ENCODE results near the gene RXRA. TPM values are rescaled to one million over a fixed set of nuclear protein-coding genes. Genes with fewer than 3 reads are reported as not detected.

The RXRA gene
- total and polyA plus RNA-seq, 2 of the 13 experiments (the other 11 are each of a cell fraction or from before 2014, with no cell fraction given), result 18.9 to 29.2 TPM

GRCh38 chr9:134379831-134380365, 53.6 kb downstream of the RXRA start:
- intact Hi-C loops (cut with micrococcal nuclease; ENCODE audit: unreplicated experiment) (loop anchor here (10.0 kb wide), 1 partner anchor 55 kb away; no protein-coding TSS in a partner anchor), in situ Hi-C loops (cut with HindIII; ENCODE audit: extremely low pct_ligation_motif_present, low pct_unique_long_range_greater_than_20kb) (no loop called here)
- no TSS peak for BruUV-seq (replicated peaks)
- no peak for DNase-seq (ENCODE audit: low spot score)
- CTCF ChIA-PET (ENCODE audit: low intra/inter-chr PET ratio, low total read pairs), result no interaction called here
- no peaks in the 10 kb centered on the region for H3K9me3 ChIP-seq (ENCODE audit: low read length)
- no peak overlapping the region for H3K4me2 ChIP-seq (ENCODE audit: low read depth, low read length)
- H3K9ac ChIP-seq (ENCODE audit: insufficient read depth, low read depth, low read length), result no peak overlapping the region
- no peak overlapping the region for H3K4me3 ChIP-seq (replicated peaks in 1 of 3; ENCODE audit: insufficient read depth in 1 of 3, low read depth in 2 of 3, low read length in 3 of 3)
- peaks cover 61% of the 10 kb centered on the region for H3K4me1 ChIP-seq (ENCODE audit: insufficient read depth, low read length)
- no peaks in the 10 kb centered on the region for H3K27me3 ChIP-seq (ENCODE audit: control insufficient read depth in 1 of 2, insufficient read depth in 2 of 2, low read length in 2 of 2)
- ATAC-seq, result no peak
- 94% methylated on average over 15 of the region's 21 CpGs for WGBS (ENCODE audit: low lambda C conversion rate)
- peaks cover 71% of the 10 kb centered on the region for H3K79me2 ChIP-seq (ENCODE audit: insufficient read depth, low read length)
- FAIRE-seq, result no peak
- POLR2A ChIA-PET, result no interaction called here
- no peak overlapping the region for H2AFZ ChIP-seq (ENCODE audit: low read length)
- H3K27ac ChIP-seq (ENCODE audit: extremely low read length, insufficient read depth, low read length), result no peak overlapping the region
- H4K20me1 ChIP-seq (ENCODE audit: insufficient read depth, low read length), result peaks cover 52% of the 10 kb centered on the region; the same call in 1 of the 2 replicates
- no peaks in the 10 kb centered on the region; a peak in 2 of 5 replicates for H3K36me3 ChIP-seq (replicated peaks in 1 of 2; ENCODE audit: control insufficient read depth in 1 of 2, insufficient read depth in 2 of 2, low read length in 2 of 2)
- TF ChIP-seq GABPA (IDR thresholded peaks at IDR 0.05; ENCODE audit: low read depth, low read length), result no peak
- no peak for TF ChIP-seq GABPA (CRISPR knock-in tag; IDR thresholded peaks at IDR 0.05; ENCODE audit: low read depth)
- TF ChIP-seq KAT8 (CRISPR knock-in tag; IDR thresholded peaks at IDR 0.05), result no peak

GRCh38 chr9:134380542-134381271, 54.5 kb downstream of the RXRA start:
- ATAC-seq (no peak), DNase-seq (ENCODE audit: low spot score) (no peak), FAIRE-seq (no peak)
- Histone ChIP-seq H3K27ac (ENCODE audit: extremely low read length, insufficient read depth, low read length) (no peak overlapping the region), H3K4me1 (ENCODE audit: insufficient read depth, low read length) (peaks cover 52% of the 10 kb centered on the region), H3K36me3 (replicated peaks in 1 of 2; ENCODE audit: control insufficient read depth in 1 of 2, insufficient read depth in 2 of 2, low read length in 2 of 2) (no peaks in the 10 kb centered on the region; a peak in 2 of 5 replicates), H3K9me3 (ENCODE audit: low read length) (no peaks in the 10 kb centered on the region), H3K4me2 (ENCODE audit: low read depth, low read length) (no peak overlapping the region), H3K9ac (ENCODE audit: insufficient read depth, low read depth, low read length) (no peak overlapping the region), H3K79me2 (ENCODE audit: insufficient read depth, low read length) (peaks cover 67% of the 10 kb centered on the region), H4K20me1 (ENCODE audit: insufficient read depth, low read length) (peaks cover 53% of the 10 kb centered on the region; the same call in 1 of the 2 replicates), H2AFZ (ENCODE audit: low read length) (no peak overlapping the region), H3K4me3 (replicated peaks in 1 of 3; ENCODE audit: insufficient read depth in 1 of 3, low read depth in 2 of 3, low read length in 3 of 3) (no peak overlapping the region), H3K27me3 (ENCODE audit: control insufficient read depth in 1 of 2, insufficient read depth in 2 of 2, low read length in 2 of 2) (no peaks in the 10 kb centered on the region)
- ChIA-PET CTCF (ENCODE audit: low intra/inter-chr PET ratio, low total read pairs) (no interaction called here), POLR2A (no interaction called here)
- WGBS (ENCODE audit: low lambda C conversion rate), result 92% methylated on average over 6 of the region's 16 CpGs
- BruUV-seq (replicated peaks), result no TSS peak
- intact Hi-C loops (cut with micrococcal nuclease; ENCODE audit: unreplicated experiment), result loop anchor here (10.0 kb wide), 1 partner anchor 54 kb away; no protein-coding TSS in a partner anchor
- in situ Hi-C loops (cut with HindIII; ENCODE audit: extremely low pct_ligation_motif_present, low pct_unique_long_range_greater_than_20kb), result no loop called here
- TF ChIP-seq MEIS2 (CRISPR knock-in tag; IDR thresholded peaks at IDR 0.05), result no peak
- TF ChIP-seq, protein P1, sequence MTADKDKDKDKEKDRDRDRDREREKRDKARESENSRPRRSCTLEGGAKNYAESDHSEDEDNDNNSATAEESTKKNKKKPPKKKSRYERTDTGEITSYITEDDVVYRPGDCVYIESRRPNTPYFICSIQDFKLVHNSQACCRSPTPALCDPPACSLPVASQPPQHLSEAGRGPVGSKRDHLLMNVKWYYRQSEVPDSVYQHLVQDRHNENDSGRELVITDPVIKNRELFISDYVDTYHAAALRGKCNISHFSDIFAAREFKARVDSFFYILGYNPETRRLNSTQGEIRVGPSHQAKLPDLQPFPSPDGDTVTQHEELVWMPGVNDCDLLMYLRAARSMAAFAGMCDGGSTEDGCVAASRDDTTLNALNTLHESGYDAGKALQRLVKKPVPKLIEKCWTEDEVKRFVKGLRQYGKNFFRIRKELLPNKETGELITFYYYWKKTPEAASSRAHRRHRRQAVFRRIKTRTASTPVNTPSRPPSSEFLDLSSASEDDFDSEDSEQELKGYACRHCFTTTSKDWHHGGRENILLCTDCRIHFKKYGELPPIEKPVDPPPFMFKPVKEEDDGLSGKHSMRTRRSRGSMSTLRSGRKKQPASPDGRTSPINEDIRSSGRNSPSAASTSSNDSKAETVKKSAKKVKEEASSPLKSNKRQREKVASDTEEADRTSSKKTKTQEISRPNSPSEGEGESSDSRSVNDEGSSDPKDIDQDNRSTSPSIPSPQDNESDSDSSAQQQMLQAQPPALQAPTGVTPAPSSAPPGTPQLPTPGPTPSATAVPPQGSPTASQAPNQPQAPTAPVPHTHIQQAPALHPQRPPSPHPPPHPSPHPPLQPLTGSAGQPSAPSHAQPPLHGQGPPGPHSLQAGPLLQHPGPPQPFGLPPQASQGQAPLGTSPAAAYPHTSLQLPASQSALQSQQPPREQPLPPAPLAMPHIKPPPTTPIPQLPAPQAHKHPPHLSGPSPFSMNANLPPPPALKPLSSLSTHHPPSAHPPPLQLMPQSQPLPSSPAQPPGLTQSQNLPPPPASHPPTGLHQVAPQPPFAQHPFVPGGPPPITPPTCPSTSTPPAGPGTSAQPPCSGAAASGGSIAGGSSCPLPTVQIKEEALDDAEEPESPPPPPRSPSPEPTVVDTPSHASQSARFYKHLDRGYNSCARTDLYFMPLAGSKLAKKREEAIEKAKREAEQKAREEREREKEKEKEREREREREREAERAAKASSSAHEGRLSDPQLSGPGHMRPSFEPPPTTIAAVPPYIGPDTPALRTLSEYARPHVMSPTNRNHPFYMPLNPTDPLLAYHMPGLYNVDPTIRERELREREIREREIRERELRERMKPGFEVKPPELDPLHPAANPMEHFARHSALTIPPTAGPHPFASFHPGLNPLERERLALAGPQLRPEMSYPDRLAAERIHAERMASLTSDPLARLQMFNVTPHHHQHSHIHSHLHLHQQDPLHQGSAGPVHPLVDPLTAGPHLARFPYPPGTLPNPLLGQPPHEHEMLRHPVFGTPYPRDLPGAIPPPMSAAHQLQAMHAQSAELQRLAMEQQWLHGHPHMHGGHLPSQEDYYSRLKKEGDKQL (CRISPR knock-in tag; IDR thresholded peaks at IDR 0.05; ENCODE audit: low read depth), result no peak
- TF ChIP-seq, protein P2, sequence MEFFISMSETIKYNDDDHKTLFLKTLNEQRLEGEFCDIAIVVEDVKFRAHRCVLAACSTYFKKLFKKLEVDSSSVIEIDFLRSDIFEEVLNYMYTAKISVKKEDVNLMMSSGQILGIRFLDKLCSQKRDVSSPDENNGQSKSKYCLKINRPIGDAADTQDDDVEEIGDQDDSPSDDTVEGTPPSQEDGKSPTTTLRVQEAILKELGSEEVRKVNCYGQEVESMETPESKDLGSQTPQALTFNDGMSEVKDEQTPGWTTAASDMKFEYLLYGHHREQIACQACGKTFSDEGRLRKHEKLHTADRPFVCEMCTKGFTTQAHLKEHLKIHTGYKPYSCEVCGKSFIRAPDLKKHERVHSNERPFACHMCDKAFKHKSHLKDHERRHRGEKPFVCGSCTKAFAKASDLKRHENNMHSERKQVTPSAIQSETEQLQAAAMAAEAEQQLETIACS (CRISPR knock-in tag; IDR thresholded peaks at IDR 0.05), result no peak
- no peak for TF ChIP-seq ZMYM4 (CRISPR knock-in tag; IDR thresholded peaks at IDR 0.05)
- no peak for TF ChIP-seq ZNF160 (CRISPR knock-in tag; IDR thresholded peaks at IDR 0.05)
- TF ChIP-seq ZNF224 (CRISPR knock-in tag; IDR thresholded peaks at IDR 0.05), result no peak
- TF ChIP-seq, protein P3, sequence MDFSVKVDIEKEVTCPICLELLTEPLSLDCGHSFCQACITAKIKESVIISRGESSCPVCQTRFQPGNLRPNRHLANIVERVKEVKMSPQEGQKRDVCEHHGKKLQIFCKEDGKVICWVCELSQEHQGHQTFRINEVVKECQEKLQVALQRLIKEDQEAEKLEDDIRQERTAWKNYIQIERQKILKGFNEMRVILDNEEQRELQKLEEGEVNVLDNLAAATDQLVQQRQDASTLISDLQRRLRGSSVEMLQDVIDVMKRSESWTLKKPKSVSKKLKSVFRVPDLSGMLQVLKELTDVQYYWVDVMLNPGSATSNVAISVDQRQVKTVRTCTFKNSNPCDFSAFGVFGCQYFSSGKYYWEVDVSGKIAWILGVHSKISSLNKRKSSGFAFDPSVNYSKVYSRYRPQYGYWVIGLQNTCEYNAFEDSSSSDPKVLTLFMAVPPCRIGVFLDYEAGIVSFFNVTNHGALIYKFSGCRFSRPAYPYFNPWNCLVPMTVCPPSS (IDR thresholded peaks at IDR 0.05), result no peak
